CD8-positive, alpha-beta memory T cell (primary cell): ENCODE data around the gene GRM8. TPM values are rescaled to one million over a fixed set of nuclear protein-coding genes. Genes with fewer than 3 reads are reported as not detected.

Source experiments
- CTCF ChIA-PET: fragments of 350-600 bp; sonication (Branson Sonifier 250); formaldehyde crosslinking; loops from one replicate; lab custom pipeline; 2021; ENCODE audit warnings: antibody characterized with exemption; lab: Charles Lee
- POLR2A ChIA-PET: fragments of 350-600 bp; sonication (Branson Sonifier 250); formaldehyde crosslinking; loops from one replicate; lab custom pipeline; 2021; ENCODE audit warnings: antibody characterized with exemption; lab: Charles Lee
- DNase-seq, 5 donors: peaks; one replicate each; pipeline versions ENCODE4 v3.0.0 to v3.0.0-alpha.2; 2020 to 2022; ENCODE audit warnings: mixed read lengths in 1 of 5
- H3K27ac ChIP-seq: one replicate; pipeline ENCODE4 v1.7.0; 2013; ENCODE audit warnings: low read depth, mild to moderate bottlenecking, low read length, moderate library complexity
- H3K27me3 ChIP-seq: 2 replicates; pipeline ENCODE4 v1.7.0; 2013; ENCODE audit warnings: low read length, mild to moderate bottlenecking; ENCODE audit not compliant: insufficient read depth, poor library complexity, severe bottlenecking
- H3K36me3 ChIP-seq: 2 replicates; pipeline ENCODE4 v1.7.0; 2013; ENCODE audit warnings: mild to moderate bottlenecking, low read length, moderate library complexity; ENCODE audit not compliant: insufficient read depth
- H3K4me1 ChIP-seq: 2 replicates; pipeline ENCODE4 v1.7.0; 2013; ENCODE audit warnings: mild to moderate bottlenecking, low read length, moderate library complexity; ENCODE audit not compliant: insufficient read depth
- H3K4me3 ChIP-seq: 2 replicates; pipeline ENCODE4 v1.7.0; 2013; ENCODE audit warnings: mild to moderate bottlenecking, low read length
- H3K9me3 ChIP-seq: 2 replicates; pipeline ENCODE4 v1.7.0; 2013; ENCODE audit warnings: mild to moderate bottlenecking, low read length
- H3K27ac Mint-ChIP-seq, 8 donors: one replicate each; pipeline ENCODE4 v1.8.0; 2020 to 2021; ENCODE audit warnings: mixed read lengths in 8 of 8, mild to moderate bottlenecking in 6 of 8, inconsistent platforms in 3 of 8, moderate library complexity in 3 of 8
- H3K27me3 Mint-ChIP-seq, 2 donors: one replicate each; pipeline ENCODE4 v1.8.0; 2020 to 2021; ENCODE audit warnings: mixed read lengths in 2 of 2, mild to moderate bottlenecking in 1 of 2, moderate library complexity in 1 of 2
- H3K36me3 Mint-ChIP-seq, 3 donors: one replicate each; pipeline ENCODE4 v1.8.0; 2020 to 2021; ENCODE audit warnings: mixed read lengths in 3 of 3, inconsistent platforms in 1 of 3, mild to moderate bottlenecking in 1 of 3
- H3K4me1 Mint-ChIP-seq, 3 donors: one replicate each; pipeline ENCODE4 v1.8.0; 2020 to 2021; ENCODE audit warnings: mixed read lengths in 3 of 3, inconsistent platforms in 1 of 3, mild to moderate bottlenecking in 1 of 3
- H3K4me3 Mint-ChIP-seq, 7 donors: one replicate each; pipeline ENCODE4 v1.8.0; 2020 to 2021; ENCODE audit warnings: mixed read lengths in 7 of 7, mild to moderate bottlenecking in 6 of 7, moderate library complexity in 4 of 7, inconsistent platforms in 2 of 7
- H3K9me3 Mint-ChIP-seq, 5 donors: one replicate each; pipeline ENCODE4 v1.8.0; 2020 to 2022; ENCODE audit warnings: mixed read lengths in 5 of 5, mild to moderate bottlenecking in 3 of 5, moderate library complexity in 2 of 5, inconsistent platforms in 1 of 5
- polyA plus RNA-seq: library from polyadenylated mRNA; unstranded; fragments of 300-500 nt; fragmentation: Illumina TruSeq; gene quantifications from one replicate; pipeline ENCODE4 v1.2.3, GENCODE V29; 2021
- total RNA-seq, 2 experiments: library from RNA; stranded (reverse); gene quantifications; one replicate each; pipeline ENCODE4 v1.2.3, GENCODE V29; 2021

GRM8 gene
- total and polyA plus RNA-seq, 3 experiments from 2014 or later = not detected

- H3K4me3 ChIP-seq = no peak overlapping the region
- Mint-ChIP-seq H3K4me3 (no peak overlapping the region), H3K27ac (no peak overlapping the region), H3K4me1 (no peaks in the 10 kb centered on the region), H3K9me3 (peaks cover 0 to 3% (median 0%) of the 10 kb centered on the region in 5 donors), H3K36me3 (no peaks in the 10 kb centered on the region), H3K27me3 (peaks cover 1 to 4% of the 10 kb centered on the region in 2 donors)
- CTCF ChIA-PET = no interaction called here
- no peak for DNase-seq
- POLR2A ChIA-PET = no interaction called here
- no peaks in the 10 kb centered on the region for H3K4me1 ChIP-seq
- H3K9me3 ChIP-seq = no peaks in the 10 kb centered on the region
- no peaks in the 10 kb centered on the region for H3K36me3 ChIP-seq
- no peak overlapping the region for H3K27ac ChIP-seq
- H3K27me3 ChIP-seq = no peaks in the 10 kb centered on the region
These were observed 478.7 kb downstream of the GRM8 start for GRCh38 chr7:126774077-126774476.

DNA sequence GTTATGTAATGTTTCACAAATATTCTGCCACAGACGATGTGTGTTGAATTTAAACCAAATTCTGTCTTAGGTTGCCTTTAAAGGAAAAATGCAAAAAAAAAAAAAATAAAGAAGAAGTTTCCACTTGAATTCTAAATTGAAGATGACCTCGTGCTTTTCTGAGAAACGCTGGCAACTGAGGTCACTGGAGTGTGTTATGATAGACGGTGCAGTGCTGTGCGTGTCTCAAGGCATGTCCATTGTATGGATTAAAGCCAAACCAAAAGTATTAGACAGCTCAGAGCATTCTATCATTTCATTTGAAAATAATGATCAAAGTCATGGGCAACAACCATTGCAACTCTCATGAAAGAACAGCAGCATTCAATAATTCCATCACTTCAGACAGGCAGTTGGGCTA, 483.9 kb downstream of the GRM8 start:
- no peaks in the 10 kb centered on the region for H3K9me3 ChIP-seq
- no peak for DNase-seq
- ChIA-PET CTCF (no interaction called here), POLR2A (no interaction called here)
- Mint-ChIP-seq H3K4me1 (no peaks in the 10 kb centered on the region), H3K4me3 (no peak overlapping the region), H3K27me3 (peaks cover 0 to 4% of the 10 kb centered on the region in 2 donors), H3K27ac (no peak overlapping the region), H3K36me3 (no peaks in the 10 kb centered on the region), H3K9me3 (peaks cover 0 to 2% (median 0%) of the 10 kb centered on the region in 5 donors)
- no peak overlapping the region for H3K4me3 ChIP-seq
- no peak overlapping the region for H3K27ac ChIP-seq
- no peaks in the 10 kb centered on the region for H3K36me3 ChIP-seq
- H3K27me3 ChIP-seq = no peaks in the 10 kb centered on the region
- no peaks in the 10 kb centered on the region for H3K4me1 ChIP-seq

DNA sequence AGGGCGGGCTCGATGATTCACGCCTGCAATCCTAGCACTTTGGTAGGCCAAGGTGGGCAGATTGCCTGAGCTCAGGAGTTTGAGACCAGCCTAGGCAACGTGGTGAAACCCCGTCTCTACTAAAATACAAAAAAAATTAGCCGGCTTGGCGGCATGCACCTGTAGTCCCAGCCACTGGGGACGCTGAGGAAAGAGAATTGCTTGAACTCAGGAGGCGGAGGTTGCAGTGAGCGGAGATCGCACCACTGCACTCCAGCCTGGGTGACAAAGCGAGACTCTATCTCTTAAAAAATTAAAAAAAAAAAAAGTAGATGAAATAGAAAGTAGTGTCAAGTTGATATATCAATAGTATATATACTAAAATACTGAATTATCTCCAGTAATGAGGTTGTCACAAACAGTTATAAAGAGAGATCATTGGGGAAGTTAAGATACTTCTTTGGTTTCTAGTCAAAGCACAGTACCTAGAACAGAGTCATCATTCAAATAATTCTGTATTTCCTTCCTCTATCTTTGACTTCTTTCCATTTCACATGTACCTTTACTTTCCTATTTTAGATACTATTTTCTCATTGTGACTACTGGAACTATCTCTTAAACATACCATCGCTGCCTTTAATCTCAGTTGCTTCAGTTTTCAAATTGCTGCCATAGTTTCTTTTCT, 491.7 kb downstream of the GRM8 start:
- no peak overlapping the region for H3K4me3 Mint-ChIP-seq
- Histone ChIP-seq H3K27ac (no peak overlapping the region), H3K9me3 (no peaks in the 10 kb centered on the region), H3K36me3 (no peaks in the 10 kb centered on the region), H3K4me3 (no peak overlapping the region), H3K4me1 (no peaks in the 10 kb centered on the region), H3K27me3 (no peaks in the 10 kb centered on the region)
- H3K4me1 Mint-ChIP-seq = no peaks in the 10 kb centered on the region
- H3K27ac Mint-ChIP-seq = no peak overlapping the region
- DNase-seq = no peak
- peaks cover 0 to 3% (median 0%) of the 10 kb centered on the region in 5 donors for H3K9me3 Mint-ChIP-seq
- ChIA-PET CTCF (no interaction called here), POLR2A (no interaction called here)
- H3K36me3 Mint-ChIP-seq = no peaks in the 10 kb centered on the region
- no peaks in the 10 kb centered on the region for H3K27me3 Mint-ChIP-seq

DNA sequence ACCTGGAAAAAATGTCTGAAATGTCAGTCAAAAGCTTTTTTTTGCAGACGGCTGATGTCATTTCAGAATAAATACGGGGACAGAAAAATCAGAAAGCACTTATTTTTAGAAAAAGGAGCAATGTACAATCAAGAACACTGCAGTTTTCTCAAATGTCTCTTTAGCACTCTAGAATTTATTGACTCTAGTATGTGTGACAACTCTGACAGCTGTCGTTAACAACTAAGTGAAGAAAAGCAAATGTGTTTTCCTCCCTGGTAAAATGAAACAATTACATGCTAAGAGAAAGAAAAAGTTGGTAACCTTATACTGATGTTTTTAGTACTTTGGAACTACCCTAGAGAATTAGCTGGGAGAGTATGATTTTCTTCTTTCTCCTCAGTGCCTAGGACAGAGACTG, 497.4 kb downstream of the GRM8 start:
- Histone ChIP-seq H3K9me3 (no peaks in the 10 kb centered on the region), H3K27ac (no peak overlapping the region), H3K4me1 (no peaks in the 10 kb centered on the region), H3K36me3 (no peaks in the 10 kb centered on the region), H3K27me3 (no peaks in the 10 kb centered on the region), H3K4me3 (no peak overlapping the region)
- ChIA-PET POLR2A (no interaction called here), CTCF (no interaction called here)
- Mint-ChIP-seq H3K4me3 (no peak overlapping the region), H3K27ac (no peak overlapping the region), H3K4me1 (no peaks in the 10 kb centered on the region), H3K27me3 (no peaks in the 10 kb centered on the region), H3K9me3 (no peaks in the 10 kb centered on the region), H3K36me3 (no peaks in the 10 kb centered on the region)
- DNase-seq = no peak

GRCh38 chr7:126750207-126750911, 502.4 kb downstream of the GRM8 start:
- ChIA-PET POLR2A (no interaction called here), CTCF (no interaction called here)
- H3K4me3 Mint-ChIP-seq = no peak overlapping the region
- H3K27me3 Mint-ChIP-seq = peaks cover 0 to 1% of the 10 kb centered on the region in 2 donors
- H3K27ac Mint-ChIP-seq = no peak overlapping the region
- H3K9me3 Mint-ChIP-seq = no peaks in the 10 kb centered on the region
- H3K4me1 ChIP-seq = no peaks in the 10 kb centered on the region
- no peaks in the 10 kb centered on the region for H3K4me1 Mint-ChIP-seq
- no peak overlapping the region for H3K4me3 ChIP-seq
- H3K36me3 ChIP-seq = no peaks in the 10 kb centered on the region
- DNase-seq = no peak
- H3K27me3 ChIP-seq = no peaks in the 10 kb centered on the region
- H3K27ac ChIP-seq = no peak overlapping the region
- H3K9me3 ChIP-seq = no peaks in the 10 kb centered on the region
- H3K36me3 Mint-ChIP-seq = no peaks in the 10 kb centered on the region

GRCh38 chr7:126728967-126729366, 523.8 kb downstream of the GRM8 start:
- CTCF ChIA-PET = no interaction called here
- POLR2A ChIA-PET = no interaction called here
- Histone ChIP-seq H3K4me3 (no peak overlapping the region), H3K27me3 (no peaks in the 10 kb centered on the region), H3K4me1 (no peaks in the 10 kb centered on the region), H3K36me3 (no peaks in the 10 kb centered on the region), H3K27ac (no peak overlapping the region), H3K9me3 (no peaks in the 10 kb centered on the region)
- Mint-ChIP-seq H3K27me3 (no peaks in the 10 kb centered on the region), H3K9me3 (no peaks in the 10 kb centered on the region), H3K27ac (no peak overlapping the region), H3K36me3 (no peaks in the 10 kb centered on the region), H3K4me1 (no peaks in the 10 kb centered on the region), H3K4me3 (no peak overlapping the region)
- no peak for DNase-seq

DNA sequence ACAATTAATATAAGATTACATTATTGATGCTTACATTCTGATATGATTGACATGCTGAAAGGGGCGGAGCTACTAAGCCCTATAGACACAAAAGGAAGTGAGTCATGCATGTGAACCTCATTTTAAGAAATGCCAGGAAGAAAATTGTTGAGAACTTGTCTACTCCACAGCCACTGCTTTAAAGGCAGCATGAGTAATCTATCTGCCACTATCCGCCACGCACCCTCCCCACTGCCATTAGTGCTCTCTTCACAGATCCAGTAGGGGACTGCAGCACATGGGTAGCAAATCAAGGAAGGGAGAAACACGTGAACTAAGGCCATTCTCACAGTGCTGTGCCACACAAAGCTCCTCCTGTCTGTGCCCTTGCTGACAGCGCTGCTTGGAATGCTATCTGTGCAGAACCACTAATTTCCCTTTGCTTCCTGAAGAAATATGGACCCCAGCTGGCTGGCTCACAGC, 524.8 kb downstream of the GRM8 start:
- no peak overlapping the region for H3K4me3 Mint-ChIP-seq
- no peaks in the 10 kb centered on the region for H3K4me1 ChIP-seq
- ChIA-PET CTCF (no interaction called here), POLR2A (no interaction called here)
- no peaks in the 10 kb centered on the region for H3K36me3 ChIP-seq
- H3K27me3 Mint-ChIP-seq = no peaks in the 10 kb centered on the region
- no peaks in the 10 kb centered on the region for H3K27me3 ChIP-seq
- no peaks in the 10 kb centered on the region for H3K9me3 Mint-ChIP-seq
- no peak overlapping the region for H3K27ac ChIP-seq
- no peak for DNase-seq
- no peak overlapping the region for H3K4me3 ChIP-seq
- H3K9me3 ChIP-seq = no peaks in the 10 kb centered on the region
- H3K27ac Mint-ChIP-seq = no peak overlapping the region
- no peaks in the 10 kb centered on the region for H3K36me3 Mint-ChIP-seq
- H3K4me1 Mint-ChIP-seq = no peaks in the 10 kb centered on the region

- H3K4me3 Mint-ChIP-seq = no peak overlapping the region
- no peak overlapping the region for H3K4me3 ChIP-seq
- no peaks in the 10 kb centered on the region for H3K4me1 Mint-ChIP-seq
- ChIA-PET CTCF (no interaction called here), POLR2A (no interaction called here)
- no peaks in the 10 kb centered on the region for H3K9me3 ChIP-seq
- H3K4me1 ChIP-seq = no peaks in the 10 kb centered on the region
- no peak for DNase-seq
- no peaks in the 10 kb centered on the region for H3K9me3 Mint-ChIP-seq
- no peaks in the 10 kb centered on the region for H3K36me3 Mint-ChIP-seq
- H3K27me3 ChIP-seq = no peaks in the 10 kb centered on the region
- H3K27ac ChIP-seq = no peak overlapping the region
- H3K27me3 Mint-ChIP-seq = no peaks in the 10 kb centered on the region
- no peaks in the 10 kb centered on the region for H3K36me3 ChIP-seq
- no peak overlapping the region for H3K27ac Mint-ChIP-seq
These were observed 528.7 kb downstream of the GRM8 start for GRCh38 chr7:126723966-126724544.
